RPMI8226 (cell line): ENCODE results near the gene THAP7.

Source experiments
- DNase-seq: peaks from one replicate; pipeline ENCODE4 v3.0.0-alpha.2; 2015

The THAP7 gene

DNA sequence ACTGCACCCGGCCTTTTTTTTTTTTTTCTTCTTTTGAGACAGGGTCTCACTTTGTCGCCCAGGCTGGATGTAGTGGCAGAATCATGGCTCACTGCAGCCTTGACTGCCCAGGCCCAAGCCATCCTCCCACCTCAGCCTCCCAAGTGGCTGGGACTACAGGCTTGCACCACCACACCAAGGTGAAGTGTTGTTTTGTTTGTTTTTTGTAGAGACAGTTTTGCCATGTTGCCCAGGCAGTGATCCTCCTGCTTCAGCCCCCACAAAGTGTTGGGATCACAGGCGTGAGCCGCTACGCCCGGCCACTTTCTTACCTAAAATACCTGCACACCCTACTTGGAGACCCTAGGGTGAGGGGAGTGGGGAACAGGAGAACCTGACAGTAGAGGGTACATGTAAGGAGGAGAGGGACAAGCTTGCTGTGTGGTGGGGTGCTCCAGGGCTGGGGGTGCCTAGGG is 39.4 kb downstream of the THAP7 start:
- DNase-seq: no peak

DNA sequence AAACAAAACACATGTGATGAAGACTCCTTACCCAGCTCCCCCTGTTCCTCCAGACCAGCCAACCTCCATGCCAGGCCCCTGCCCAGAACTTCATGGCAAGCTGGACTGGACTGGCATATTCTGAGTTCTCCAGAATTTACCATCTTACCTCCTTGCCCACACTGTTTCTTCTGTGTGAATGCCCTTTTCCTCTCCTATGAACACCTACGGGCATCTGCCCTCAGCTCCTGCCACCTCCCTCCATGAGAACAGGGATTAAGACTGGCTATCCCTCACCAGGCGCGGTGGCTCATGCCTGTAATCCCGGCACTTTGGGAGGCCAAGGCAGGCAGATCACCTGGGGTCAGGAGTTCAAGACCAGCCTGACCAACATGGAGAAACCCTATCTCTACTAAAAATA is 41.3 kb downstream of the THAP7 start:
- DNase-seq: no peak

DNA sequence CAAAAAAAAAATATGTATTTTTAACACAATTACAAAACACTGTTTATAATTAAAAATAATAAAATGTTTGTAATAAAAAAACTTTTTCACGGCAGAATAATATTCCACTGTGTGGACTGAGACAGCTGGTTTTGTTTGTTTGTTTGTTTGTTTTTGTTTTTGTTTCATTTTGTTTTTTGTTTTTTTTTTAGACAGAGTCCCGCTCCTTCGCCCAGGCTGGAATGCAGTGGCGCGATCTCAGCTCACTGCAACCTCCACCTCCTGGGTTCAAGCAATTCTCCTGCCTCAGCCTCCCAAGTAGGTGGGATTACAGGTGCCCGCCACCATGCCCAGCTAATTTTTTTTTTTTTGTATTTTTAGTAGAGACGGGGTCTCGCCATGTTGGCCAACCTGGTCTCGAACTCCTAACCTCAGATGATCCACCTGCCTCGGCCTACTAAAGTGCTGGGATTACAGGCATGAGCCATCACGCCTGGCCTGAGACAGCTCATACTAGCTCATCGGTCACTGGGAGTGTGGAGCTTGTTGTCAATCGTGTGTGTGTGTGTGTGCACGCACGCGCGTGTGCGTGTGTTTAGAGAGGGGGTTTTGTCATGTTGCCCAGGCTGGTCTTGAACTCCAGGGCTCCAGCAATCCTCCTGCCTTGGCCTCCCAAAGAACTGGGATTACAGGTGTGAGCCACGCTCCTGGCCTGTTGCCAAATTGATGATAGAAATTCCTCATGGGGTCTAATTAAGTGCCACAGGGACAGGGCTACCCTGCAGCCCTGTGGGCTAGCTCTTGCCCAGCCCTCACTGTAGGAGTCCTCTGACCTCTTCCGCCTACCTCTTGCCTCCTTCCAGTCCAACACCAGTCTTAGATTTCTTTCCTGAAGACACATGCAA is 42.1 kb downstream of the THAP7 start:
- no peak for DNase-seq

DNA sequence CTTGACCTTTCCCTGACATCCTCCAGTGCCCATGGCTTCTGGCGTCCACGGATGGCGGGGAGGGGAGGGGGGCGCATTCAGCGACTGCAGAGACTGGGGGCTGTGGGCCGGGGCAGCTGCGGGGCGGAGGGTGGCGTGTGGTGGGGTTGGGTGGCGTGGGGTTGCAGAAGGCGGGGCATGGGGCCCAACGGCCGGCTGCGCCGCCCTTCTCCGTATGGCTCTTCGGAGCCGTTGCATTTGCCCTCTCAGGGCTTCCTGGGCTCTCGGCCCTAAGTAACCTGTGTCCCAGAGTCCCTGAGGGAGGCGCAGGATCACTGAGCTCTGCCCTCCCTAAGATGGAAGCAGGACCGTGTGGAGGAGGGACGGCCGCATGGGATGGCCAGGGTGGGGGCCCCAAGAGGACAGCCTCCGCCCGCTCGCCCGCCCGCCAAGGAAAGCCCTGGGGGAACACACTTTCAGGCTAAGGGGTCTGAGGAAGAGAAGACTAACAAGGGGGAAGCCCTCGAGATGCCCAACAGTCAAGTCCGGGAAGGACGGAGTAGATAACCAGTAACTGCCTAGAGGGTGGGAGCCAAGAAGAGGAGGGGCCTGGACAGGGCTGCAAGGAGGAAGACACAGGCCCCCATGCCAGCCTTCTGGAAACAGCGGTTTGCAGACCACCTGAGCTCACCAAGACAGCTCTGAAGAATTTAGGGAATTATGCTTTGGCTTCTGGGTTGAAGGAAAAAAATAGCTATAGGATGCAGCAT is 44.1 kb downstream of the THAP7 start:
- DNase-seq: no peak

DNA sequence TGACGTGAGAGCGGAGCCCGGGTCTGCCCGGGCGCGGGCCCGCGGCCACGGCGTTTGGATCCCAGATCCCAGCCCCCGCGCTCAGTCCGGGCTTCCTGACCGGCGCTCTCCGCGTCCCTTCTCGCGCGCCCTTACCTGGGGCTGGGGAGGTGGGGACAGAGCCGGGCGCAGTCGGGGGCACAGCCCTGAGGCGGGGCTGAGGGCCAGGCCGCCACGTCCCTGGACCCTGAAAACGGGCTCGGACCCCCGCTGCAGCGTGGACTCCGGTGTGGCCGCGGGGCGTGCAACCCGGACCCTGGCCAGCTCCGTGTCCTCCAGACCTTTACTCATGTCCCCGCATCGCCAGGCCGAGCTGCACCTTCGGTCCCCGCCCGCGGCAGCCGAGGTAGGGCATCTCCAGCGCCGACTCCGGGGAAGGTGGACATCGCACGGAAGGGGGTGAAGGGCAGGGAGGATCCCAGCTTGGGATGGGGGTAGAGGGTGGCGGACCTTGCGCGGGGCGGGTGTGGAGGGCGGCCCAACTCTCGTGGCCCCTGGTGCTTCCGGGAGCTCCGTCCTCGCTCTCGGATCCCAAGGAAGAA is 44.7 kb downstream of the THAP7 start:
- DNase-seq: no peak

DNA sequence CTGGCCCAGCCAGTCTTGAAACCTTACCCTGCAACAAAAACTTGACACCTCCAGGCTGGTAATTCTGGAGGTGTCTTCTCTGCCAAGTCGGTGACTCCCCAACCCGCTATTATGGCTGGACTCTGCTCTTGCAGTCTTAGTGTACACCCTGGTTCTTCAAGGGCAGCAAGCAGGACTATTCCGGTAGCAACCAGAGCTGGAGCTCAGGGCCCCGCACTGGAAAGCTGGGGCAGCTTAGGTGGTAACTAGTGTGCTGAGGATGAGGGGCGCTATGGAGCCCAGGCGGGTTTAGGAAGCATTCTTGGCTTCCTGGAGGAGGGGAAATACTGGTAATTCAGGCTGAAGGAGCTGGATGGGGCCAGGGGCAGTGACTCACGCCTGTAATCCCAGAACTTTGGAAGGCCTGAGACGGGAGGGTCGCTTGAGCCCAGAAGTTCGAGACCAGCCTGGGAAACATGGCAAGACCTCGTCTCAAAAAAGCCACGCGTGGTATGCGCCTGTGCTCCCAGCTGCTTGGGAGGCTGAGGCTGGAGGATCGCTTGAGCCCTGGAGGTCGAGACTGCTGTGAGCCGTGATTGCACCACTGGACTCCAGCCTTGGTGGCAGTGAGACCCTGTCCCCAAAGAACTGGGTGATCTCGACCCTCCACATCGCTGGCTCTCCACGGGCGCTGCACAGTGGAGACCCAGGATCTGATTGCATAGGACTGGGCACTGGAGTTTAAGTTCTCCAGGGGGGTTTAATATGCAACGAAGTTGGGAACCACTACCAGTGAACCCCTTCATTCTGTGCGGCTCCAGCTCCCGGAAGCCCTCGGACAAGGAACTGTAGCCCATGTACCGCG is 45.4 kb downstream of the THAP7 start:
- no peak for DNase-seq

DNA sequence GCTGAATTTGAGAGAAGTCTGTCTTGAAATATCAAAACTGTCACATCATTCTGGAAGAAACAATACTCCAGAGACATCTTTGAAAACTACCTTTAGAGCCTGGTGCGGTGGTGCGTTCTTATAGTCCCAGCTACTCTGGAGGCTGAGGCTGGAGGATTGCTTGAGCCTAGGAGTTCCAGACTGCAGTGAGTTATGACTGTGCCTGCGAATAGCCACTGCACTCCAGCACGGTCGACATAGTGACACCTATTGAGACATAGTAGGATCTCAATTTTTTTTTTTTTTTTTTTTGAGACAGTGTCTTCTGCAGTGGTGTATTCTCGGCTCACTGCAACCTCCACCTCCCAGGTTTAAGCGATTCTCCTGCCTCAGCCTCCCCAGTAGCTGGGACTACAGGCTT is 46.4 kb downstream of the THAP7 start:
- no peak for DNase-seq

DNA sequence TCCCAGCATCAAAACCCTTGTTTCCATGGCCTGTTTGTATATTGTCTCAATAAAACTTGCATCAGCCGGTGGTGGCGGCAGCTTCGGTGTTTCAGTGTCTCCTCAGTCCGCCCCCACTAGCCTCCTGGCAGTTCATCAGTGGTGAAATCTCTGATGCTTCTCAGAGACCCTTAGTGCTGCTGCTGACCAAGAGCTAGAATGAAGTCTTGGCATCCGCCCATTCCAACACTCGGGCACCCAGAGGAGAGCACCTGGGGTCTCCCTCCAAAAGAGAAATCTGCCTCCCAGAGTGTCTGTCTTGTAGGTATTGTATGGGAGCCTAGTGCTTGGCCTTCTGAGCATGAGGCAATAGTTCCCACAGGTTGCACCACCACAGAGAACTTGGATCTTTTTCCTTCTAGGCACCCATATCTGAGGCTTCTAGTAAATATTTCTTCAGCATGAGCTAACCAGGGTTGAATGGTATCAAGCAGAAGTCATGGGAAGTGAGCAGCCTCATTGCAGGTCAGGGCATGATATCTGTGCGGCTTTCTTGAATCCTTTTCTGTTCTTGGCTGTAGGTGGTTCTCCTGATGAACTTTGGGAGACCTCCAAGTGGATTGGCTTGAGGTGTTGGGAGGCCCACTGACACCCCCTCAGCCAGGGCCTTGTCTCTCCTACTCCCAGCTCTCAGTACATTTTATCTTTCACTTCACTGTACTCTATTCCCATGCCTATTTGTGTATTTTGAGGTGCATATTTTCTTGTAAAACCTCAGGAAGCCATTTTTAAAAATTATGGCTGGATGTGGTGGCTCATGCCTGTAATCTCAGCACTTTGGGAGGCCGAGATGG is 48.0 kb downstream of the THAP7 start:
- no peak for DNase-seq

DNA sequence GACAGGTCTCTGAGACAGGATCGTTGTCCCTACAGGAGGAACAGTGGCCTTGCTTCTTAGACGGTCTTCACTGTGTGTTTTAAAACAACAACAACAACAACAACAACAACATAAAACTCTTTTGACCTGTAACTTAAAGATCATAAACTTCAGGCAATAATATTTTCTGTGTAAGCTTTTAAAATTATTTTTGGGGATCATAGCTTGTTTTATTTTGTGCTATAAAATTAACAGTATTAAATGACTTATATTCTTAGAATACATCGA is 48.6 kb downstream of the THAP7 start:
- no peak for DNase-seq

DNA sequence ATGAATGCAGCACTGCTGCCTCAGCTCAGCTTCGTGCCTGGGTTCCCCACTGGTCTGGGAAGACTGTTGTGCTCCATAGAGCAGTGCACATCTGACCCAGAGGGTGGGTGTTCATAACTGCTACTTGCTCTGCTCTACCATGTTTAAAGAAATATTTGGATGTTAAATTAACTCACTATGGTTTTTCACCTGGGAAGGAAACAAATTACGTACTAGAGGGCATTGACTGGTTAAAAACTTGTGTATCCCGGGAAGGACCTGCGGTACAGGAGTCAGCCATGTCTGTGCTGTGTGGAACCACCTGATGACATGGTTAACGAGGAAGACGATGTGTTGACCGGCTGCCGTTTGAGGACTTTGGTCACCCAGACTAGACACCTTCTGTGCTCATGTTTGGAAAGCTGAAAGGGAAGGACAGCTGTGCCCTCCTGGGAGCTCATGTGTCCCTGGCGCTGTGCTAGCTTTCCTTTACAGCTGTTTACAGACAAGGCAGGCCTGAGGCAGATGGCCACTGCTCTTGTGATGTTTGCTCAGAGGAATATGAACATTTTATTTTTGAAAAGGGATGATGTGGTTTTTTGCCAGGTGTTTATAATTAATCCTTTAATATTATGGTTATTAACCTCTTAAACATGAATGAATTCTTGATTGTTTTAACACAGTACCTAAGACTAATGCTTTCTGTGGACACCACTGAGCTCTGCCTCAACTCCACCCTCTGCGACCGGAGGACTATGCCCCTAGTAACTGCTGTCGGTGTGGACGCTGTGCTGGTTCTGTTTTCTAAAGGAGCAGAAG is 49.2 kb downstream of the THAP7 start:
- no peak for DNase-seq

DNA sequence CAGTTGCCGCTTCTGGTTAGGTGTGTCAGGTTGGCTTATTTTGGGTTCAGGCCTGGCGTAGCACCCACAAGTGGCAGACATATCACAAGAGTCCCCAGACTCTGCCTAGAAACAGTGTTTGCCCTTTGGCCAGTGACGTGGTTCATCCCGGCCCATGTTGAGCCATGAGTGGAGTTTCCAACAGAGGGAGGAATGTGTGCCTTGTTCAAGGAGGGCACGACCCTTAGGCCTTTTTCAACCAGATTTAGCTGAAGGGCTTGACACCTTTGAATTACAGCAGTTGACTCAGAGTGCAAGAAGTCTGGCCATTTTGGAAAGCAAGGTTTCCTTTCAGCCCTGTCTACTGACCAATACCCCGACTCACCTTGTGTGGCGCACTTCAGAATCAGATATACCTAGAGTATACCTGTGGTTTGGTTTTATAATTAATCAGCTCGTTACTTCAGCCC is 50.0 kb downstream of the THAP7 start:
- DNase-seq: no peak

DNA sequence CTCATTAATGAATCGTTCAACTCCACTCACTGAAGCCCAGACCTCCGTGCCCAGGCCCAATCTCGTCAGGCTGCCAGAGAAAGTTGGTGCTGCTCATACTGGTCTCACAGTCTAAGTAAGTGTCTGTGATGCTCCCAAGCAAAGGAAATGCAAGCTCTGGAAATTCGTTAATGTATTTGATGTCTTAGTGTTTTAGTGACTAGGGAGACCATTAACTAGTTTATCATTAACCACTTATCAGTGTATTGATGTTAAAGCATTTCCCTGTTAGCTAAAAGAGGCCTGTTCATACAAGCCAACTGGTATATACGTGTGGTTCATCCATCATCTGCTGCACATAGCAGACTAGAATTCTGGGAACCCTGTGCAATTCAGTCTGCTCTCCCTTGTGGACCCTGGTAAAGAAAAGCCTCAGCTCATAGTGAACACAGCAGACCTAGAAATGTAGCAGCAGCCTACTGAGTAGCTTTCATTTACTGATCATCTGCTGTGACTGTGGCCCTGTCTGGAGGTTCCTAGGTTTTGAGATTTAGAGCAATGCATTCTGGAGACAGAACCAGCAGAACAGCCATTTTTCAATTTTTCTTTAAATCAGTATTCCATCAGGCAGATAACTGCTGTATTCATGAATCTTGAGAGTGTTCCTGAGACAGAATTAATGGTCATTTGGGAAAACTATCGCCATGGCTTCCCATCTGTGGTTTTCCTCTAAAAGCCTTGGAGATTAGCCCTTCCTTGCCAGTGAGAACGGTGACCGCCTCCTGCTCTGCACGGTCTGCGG is 50.6 kb downstream of the THAP7 start:
- DNase-seq: no peak

DNA sequence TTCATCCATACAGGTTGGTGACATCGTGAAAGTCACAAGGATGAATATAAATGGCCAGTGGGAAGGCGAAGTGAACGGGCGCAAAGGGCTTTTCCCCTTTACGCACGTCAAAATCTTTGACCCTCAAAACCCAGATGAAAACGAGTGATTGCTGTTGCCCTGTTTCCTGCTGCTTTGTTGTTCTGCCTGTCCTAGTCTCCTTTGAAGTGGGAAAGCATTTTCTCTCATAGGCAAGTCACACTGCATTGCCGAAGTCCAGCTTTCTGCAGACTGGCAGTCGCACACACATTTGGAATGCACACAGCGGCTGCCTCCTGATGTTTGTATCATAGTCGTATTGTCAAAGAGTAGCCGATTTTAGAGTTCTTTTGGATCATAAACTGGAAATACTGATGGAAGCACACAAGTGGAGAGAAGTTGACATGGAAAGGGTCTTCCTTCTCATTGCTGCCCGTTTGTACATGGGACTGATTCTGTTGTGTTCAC is 52.2 kb downstream of the THAP7 start:
- DNase-seq: no peak
